CD14-positive monocyte (primary cell): ENCODE data around the gene CRY2. TPM values are rescaled to one million over a fixed set of nuclear protein-coding genes. Genes with fewer than 3 reads are reported as not detected.

Experiments used
- DNase-seq, 3 donors: peaks; one replicate each; pipeline ENCODE4 v3.0.0-alpha.2; 2011 to 2022
- H2AFZ ChIP-seq: 2 replicates; pipeline ENCODE4 v1.6.0; 2012; ENCODE audit warnings: mild to moderate bottlenecking, low read depth, low read length, inconsistent platforms; ENCODE audit not compliant: insufficient read depth, poor library complexity, severe bottlenecking
- H3K27ac ChIP-seq, 2 donors: 1 replicate in 1 of 2; 2 replicates in 1 of 2; pipeline ENCODE4 v1.5.1; 2012 to 2013; ENCODE audit warnings: low read length in 2 of 2, control low read depth in 1 of 2, inconsistent platforms in 1 of 2, low read depth in 1 of 2, mild to moderate bottlenecking in 1 of 2
- H3K27me3 ChIP-seq, 2 donors: one replicate each; pipeline versions ENCODE4 v1.6.0 to v1.6.1; 2011 to 2013; ENCODE audit warnings: low read length in 2 of 2; ENCODE audit not compliant: control insufficient read depth in 2 of 2, insufficient read depth in 2 of 2
- H3K36me3 ChIP-seq, 2 donors: replicated peaks in 1 of 2; 1 replicate in 1 of 2; 2 replicates in 1 of 2; pipeline versions ENCODE4 v1.5.1 to v1.6.1; 2012 to 2013; ENCODE audit warnings: low read length in 2 of 2, control low read depth in 1 of 2, inconsistent platforms in 1 of 2, mild to moderate bottlenecking in 1 of 2; ENCODE audit not compliant: insufficient read depth in 2 of 2, control insufficient read depth in 1 of 2
- H3K4me1 ChIP-seq, 2 donors: 1 replicate in 1 of 2; 2 replicates in 1 of 2; pipeline versions ENCODE4 v1.5.1 to v1.6.1; 2012 to 2013; ENCODE audit warnings: low read length in 2 of 2, control low read depth in 1 of 2, inconsistent platforms in 1 of 2, mild to moderate bottlenecking in 1 of 2, moderate library complexity in 1 of 2; ENCODE audit not compliant: insufficient read depth in 2 of 2, control insufficient read depth in 1 of 2
- H3K4me2 ChIP-seq: replicated peaks from 2 replicates; pipeline ENCODE3; 2012; ENCODE audit warnings: low read length, moderate library complexity, mild to moderate bottlenecking; ENCODE audit not compliant: poor library complexity, severe bottlenecking; ENCODE audit errors: extremely low read depth
- H3K4me3 ChIP-seq, 3 experiments: fragments of 200-600 bp in 1 of 3; sonication (generic) in 1 of 3; replicated peaks in 1 of 3; 1 replicate in 2 of 3; 2 replicates in 1 of 3; pipeline ENCODE4 v1.5.1; 2011 to 2013; ENCODE audit warnings: low read length in 3 of 3, mild to moderate bottlenecking in 3 of 3, control low read depth in 2 of 3, low read depth in 2 of 3, inconsistent platforms in 1 of 3, moderate library complexity in 1 of 3
- H3K79me2 ChIP-seq: 2 replicates; pipeline ENCODE4 v1.6.0; 2012; ENCODE audit warnings: mild to moderate bottlenecking, control low read depth, inconsistent platforms, low read length, moderate library complexity; ENCODE audit not compliant: insufficient read depth
- H3K9ac ChIP-seq: 2 replicates; pipeline ENCODE4 v1.6.0; 2017; ENCODE audit warnings: low read length, mild to moderate bottlenecking; ENCODE audit not compliant: insufficient read depth, poor library complexity, severe bottlenecking
- H3K9me3 ChIP-seq, 2 donors: replicated peaks in 1 of 2; 1 replicate in 1 of 2; 2 replicates in 1 of 2; pipeline versions ENCODE4 v1.5.1 to v1.6.1; 2012 to 2013; ENCODE audit warnings: low read length in 2 of 2, control low read depth in 1 of 2; ENCODE audit not compliant: control insufficient read depth in 1 of 2, insufficient read depth in 1 of 2
- H4K20me1 ChIP-seq: 2 replicates; pipeline ENCODE4 v1.6.0; 2012; ENCODE audit warnings: mild to moderate bottlenecking, low read length, control low read depth, moderate library complexity; ENCODE audit not compliant: insufficient read depth
- H3K27ac Mint-ChIP-seq, 7 donors: one replicate each; pipeline ENCODE4 v1.8.0; 2020; ENCODE audit warnings: mild to moderate bottlenecking in 7 of 7, mixed read lengths in 7 of 7, moderate library complexity in 6 of 7, inconsistent platforms in 2 of 7
- H3K27me3 Mint-ChIP-seq, 3 donors: one replicate each; pipeline ENCODE4 v1.8.0; 2021 to 2022; ENCODE audit warnings: low read depth in 3 of 3, mild to moderate bottlenecking in 3 of 3, mixed read lengths in 3 of 3, moderate library complexity in 3 of 3, inconsistent platforms in 1 of 3
- H3K36me3 Mint-ChIP-seq, 2 donors: one replicate each; pipeline ENCODE4 v1.8.0; 2020; ENCODE audit warnings: mixed read lengths in 2 of 2, inconsistent platforms in 1 of 2, mild to moderate bottlenecking in 1 of 2
- H3K4me1 Mint-ChIP-seq: one replicate; pipeline ENCODE4 v1.8.0; 2020; ENCODE audit warnings: mild to moderate bottlenecking, mixed read lengths
- H3K4me3 Mint-ChIP-seq, 2 donors: one replicate each; pipeline ENCODE4 v1.8.0; 2020; ENCODE audit warnings: mild to moderate bottlenecking in 2 of 2, mixed read lengths in 2 of 2, moderate library complexity in 1 of 2
- H3K9me3 Mint-ChIP-seq, 7 donors: one replicate each; pipeline ENCODE4 v1.8.0; 2020 to 2022; ENCODE audit warnings: mixed read lengths in 7 of 7, mild to moderate bottlenecking in 6 of 7, moderate library complexity in 6 of 7, inconsistent platforms in 2 of 7
- WGBS: methylation state at CpG from one replicate; pipeline ENCODE4 v1.1.5; 2013; ENCODE audit warnings: missing lambda C conversion rate; ENCODE audit not compliant: insufficient coverage; 5-methylcytosine and 5-hydroxymethylcytosine counted together
- intact Hi-C, 2 donors: fragments of 100-400 bp; cut with micrococcal nuclease; formaldehyde crosslinking; loops; one replicate each; pipeline versions ENCODE4 v1.15.0 to v1.15.1; 2023
- polyA plus RNA-seq, 3 donors: library from polyadenylated mRNA; depleted of rRNA in 1 of 3; unstranded in 2 of 3; stranded (reverse) in 1 of 3; fragments of 300-500 nt in 2 of 3; fragments of >200 nt in 1 of 3; fragmentation: Illumina TruSeq in 2 of 3; gene quantifications; 1 replicate in 2 of 3; 2 replicates in 1 of 3; pipeline ENCODE4 v1.2.3, GENCODE V29; 2012 to 2021
- TF ChIP-seq, protein P1 (sequence below): fragments of 200-600 bp; IDR thresholded peaks from one replicate; pipeline ENCODE4 v1.8.0; 2022; ENCODE audit warnings: antibody characterized with exemption, mild to moderate bottlenecking

CRY2 gene
- polyA plus RNA-seq, 3 donors, result 5.1 to 12.5 (median 7.2) TPM

DNA sequence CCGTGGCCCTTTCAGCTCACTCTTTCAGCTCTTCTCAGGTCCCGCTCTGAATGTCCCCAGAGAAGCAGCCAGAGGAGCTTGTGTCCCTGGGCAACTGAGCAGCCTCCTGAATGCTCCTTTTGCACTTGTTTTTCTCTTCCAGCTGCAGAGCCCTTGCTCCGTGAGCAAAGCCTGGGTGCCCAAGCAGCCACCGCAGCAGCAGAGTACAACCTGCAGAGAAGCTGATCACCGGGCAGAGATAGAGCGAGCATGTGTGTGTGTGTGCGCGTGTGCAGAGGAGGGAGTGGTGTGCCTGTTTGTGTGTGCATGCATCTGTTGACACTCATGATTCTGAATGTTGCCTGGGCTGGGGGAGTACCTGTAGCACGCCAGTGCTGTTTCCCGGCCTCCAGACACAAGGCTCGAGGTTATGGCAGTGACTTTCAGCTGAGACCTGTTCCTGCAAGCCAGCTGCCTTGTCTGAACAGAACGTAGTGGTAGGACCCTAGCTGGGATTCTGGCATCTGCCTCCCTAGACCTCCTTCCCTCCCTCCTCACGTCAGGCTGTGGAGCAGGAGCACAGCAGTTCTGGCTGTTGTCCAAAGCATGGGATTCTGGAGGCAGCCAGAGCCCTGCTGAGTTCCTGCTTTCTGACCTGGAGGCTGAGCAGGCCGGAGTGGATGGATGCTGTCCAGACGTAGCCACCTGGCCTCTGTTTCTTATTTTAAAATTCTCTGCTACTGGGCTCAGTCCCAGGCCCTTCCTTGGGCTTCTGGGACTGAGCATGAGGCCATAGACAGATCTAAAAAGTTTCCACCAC lies 33.7 kb downstream of the CRY2 start:
- no peak overlapping the region for H3K27ac Mint-ChIP-seq
- no peak for DNase-seq
- H3K27me3 ChIP-seq, result peaks cover 3 to 8% of the 10 kb centered on the region in 2 donors
- peaks cover 3 to 4% of the 10 kb centered on the region in 2 donors for H3K4me1 ChIP-seq
- H3K9ac ChIP-seq, result no peak overlapping the region
- peaks cover 54 to 57% of the 10 kb centered on the region in 2 donors for H3K36me3 Mint-ChIP-seq
- peaks cover 0 to 5% (median 0%) of the 10 kb centered on the region in 7 donors for H3K9me3 Mint-ChIP-seq
- H3K4me1 Mint-ChIP-seq, result peaks cover 3% of the 10 kb centered on the region
- H3K36me3 ChIP-seq, result peaks cover 50 to 59% of the 10 kb centered on the region in 2 donors
- no peaks in the 10 kb centered on the region for H3K79me2 ChIP-seq
- no peak overlapping the region for H3K4me3 ChIP-seq
- no peak overlapping the region for H3K4me2 ChIP-seq
- intact Hi-C loops, result no loop called here
- H3K4me3 Mint-ChIP-seq, result no peak overlapping the region
- TF ChIP-seq, protein P1, sequence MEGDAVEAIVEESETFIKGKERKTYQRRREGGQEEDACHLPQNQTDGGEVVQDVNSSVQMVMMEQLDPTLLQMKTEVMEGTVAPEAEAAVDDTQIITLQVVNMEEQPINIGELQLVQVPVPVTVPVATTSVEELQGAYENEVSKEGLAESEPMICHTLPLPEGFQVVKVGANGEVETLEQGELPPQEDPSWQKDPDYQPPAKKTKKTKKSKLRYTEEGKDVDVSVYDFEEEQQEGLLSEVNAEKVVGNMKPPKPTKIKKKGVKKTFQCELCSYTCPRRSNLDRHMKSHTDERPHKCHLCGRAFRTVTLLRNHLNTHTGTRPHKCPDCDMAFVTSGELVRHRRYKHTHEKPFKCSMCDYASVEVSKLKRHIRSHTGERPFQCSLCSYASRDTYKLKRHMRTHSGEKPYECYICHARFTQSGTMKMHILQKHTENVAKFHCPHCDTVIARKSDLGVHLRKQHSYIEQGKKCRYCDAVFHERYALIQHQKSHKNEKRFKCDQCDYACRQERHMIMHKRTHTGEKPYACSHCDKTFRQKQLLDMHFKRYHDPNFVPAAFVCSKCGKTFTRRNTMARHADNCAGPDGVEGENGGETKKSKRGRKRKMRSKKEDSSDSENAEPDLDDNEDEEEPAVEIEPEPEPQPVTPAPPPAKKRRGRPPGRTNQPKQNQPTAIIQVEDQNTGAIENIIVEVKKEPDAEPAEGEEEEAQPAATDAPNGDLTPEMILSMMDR, result no peak
- peaks cover 19% of the 10 kb centered on the region for H4K20me1 ChIP-seq
- H3K9me3 ChIP-seq, result no peaks in the 10 kb centered on the region
- no peak overlapping the region for H3K27ac ChIP-seq
- no peak overlapping the region for H2AFZ ChIP-seq
- peaks cover 8 to 16% (median 8%) of the 10 kb centered on the region in 3 donors for H3K27me3 Mint-ChIP-seq
- WGBS, result 98% methylated on average over 12 of the region's 15 CpGs

DNA sequence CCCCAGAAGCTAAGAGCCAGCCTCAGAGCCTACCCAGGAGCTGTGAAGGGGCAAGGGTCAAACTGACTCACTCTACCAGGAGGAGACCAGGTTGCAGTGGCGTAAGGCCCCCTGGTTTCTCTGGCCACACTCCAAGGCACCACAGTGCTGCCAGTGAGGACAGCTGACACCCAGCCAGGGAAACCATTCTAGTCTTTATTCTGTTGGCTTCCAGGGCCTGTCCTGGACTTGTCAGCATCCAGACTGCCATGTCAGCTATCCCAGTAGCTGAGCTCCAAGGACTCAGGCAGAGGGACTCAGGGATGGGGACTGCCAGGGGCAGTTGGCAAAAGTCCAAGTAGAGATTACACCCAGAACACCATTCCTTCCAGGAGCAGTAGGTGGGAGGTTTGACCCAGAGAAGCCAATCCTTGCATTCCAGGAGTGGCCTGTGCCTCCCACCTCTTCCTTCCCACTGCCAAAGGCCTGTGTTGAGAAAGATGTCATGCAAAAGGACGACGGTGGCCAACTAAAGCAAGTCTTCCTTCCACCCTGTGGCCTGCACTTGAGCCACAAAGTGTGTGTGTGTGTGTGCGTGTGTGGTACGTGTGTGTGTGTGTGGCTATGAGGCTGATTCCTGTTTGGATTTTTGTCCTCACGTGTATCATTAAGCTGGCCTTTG lies 34.6 kb downstream of the CRY2 start:
- Mint-ChIP-seq H3K9me3 (peaks cover 0 to 5% (median 0%) of the 10 kb centered on the region in 7 donors), H3K4me1 (peaks cover 3% of the 10 kb centered on the region), H3K4me3 (no peak overlapping the region), H3K27ac (no peak overlapping the region), H3K27me3 (peaks cover 8 to 24% (median 16%) of the 10 kb centered on the region in 3 donors), H3K36me3 (peaks cover 45 to 49% of the 10 kb centered on the region in 2 donors)
- no peak overlapping the region for H3K9ac ChIP-seq
- no peak overlapping the region for H3K4me3 ChIP-seq
- peaks cover 5 to 6% of the 10 kb centered on the region in 2 donors for H3K4me1 ChIP-seq
- no peak overlapping the region for H3K27ac ChIP-seq
- no peak overlapping the region for H3K4me2 ChIP-seq
- H3K9me3 ChIP-seq, result no peaks in the 10 kb centered on the region
- peaks cover 11 to 17% of the 10 kb centered on the region in 2 donors for H3K27me3 ChIP-seq
- intact Hi-C loops, result no loop called here
- H4K20me1 ChIP-seq, result peaks cover 25% of the 10 kb centered on the region
- no peak for DNase-seq
- TF ChIP-seq, protein P1, result no peak
- H3K36me3 ChIP-seq, result peaks cover 48 to 50% of the 10 kb centered on the region in 2 donors
- no peak overlapping the region for H2AFZ ChIP-seq
- no peaks in the 10 kb centered on the region for H3K79me2 ChIP-seq
- 100% methylated on average over 1 of the region's 6 CpGs for WGBS
